HTERT RPE-1 (cell line): ENCODE results near the gene TP53TG5.

Source experiments
- in situ Hi-C: fragments of 300-500 bp; cut with MboI; formaldehyde crosslinking; loops from 4 replicates; pipeline ENCODE4 v1.14.3; 2020; ENCODE audit warnings: low sequenced_read_pairs

Gene TP53TG5

GRCh38 chr20:45378191-45378590 is at the start of gene TP53TG5:
TP53TG5 (minus strand) TSS chr20:45378325; CDS start chr20:45378236, 89 bp downstream.
- in situ Hi-C loops = no loop called here

- in situ Hi-C loops = no loop called here
Observed at GRCh38 chr20:45427236-45428149, 49.4 kb upstream of the TP53TG5 start.

GRCh38 chr20:45426320-45427016 is 48.3 kb upstream of the TP53TG5 start:
- in situ Hi-C loops = no loop called here

GRCh38 chr20:45425561-45425960 is 47.4 kb upstream of the TP53TG5 start:
- in situ Hi-C loops = no loop called here

GRCh38 chr20:45423700-45424099 is 45.6 kb upstream of the TP53TG5 start:
- in situ Hi-C loops = no loop called here

- in situ Hi-C loops = no loop called here
Observed at GRCh38 chr20:45420125-45420524, 42.0 kb upstream of the TP53TG5 start.

- in situ Hi-C loops = no loop called here
Observed at GRCh38 chr20:45419188-45420091, 41.3 kb upstream of the TP53TG5 start.

GRCh38 chr20:45416917-45417316 is 38.8 kb upstream of the TP53TG5 start:
- in situ Hi-C loops = no loop called here

GRCh38 chr20:45415822-45416637 is 37.9 kb upstream of the TP53TG5 start, which contains the start of gene PIGT:
PIGT (plus strand) TSS chr20:45416141; CDS start chr20:45416157, 16 bp downstream.
- in situ Hi-C loops = no loop called here

- in situ Hi-C loops = no loop called here
Observed at GRCh38 chr20:45413479-45413878, 35.4 kb upstream of the TP53TG5 start.

- in situ Hi-C loops = no loop called here
Observed at GRCh38 chr20:45412653-45413052, 34.5 kb upstream of the TP53TG5 start.

- in situ Hi-C loops = no loop called here
Observed at GRCh38 chr20:45410887-45411286, 32.8 kb upstream of the TP53TG5 start.

GRCh38 chr20:45409521-45410272 is 31.6 kb upstream of the TP53TG5 start:
- in situ Hi-C loops = no loop called here

- in situ Hi-C loops = no loop called here
Observed at GRCh38 chr20:45408646-45409213, 30.6 kb upstream of the TP53TG5 start.

- in situ Hi-C loops = no loop called here
Observed at GRCh38 chr20:45407783-45408645, 29.9 kb upstream of the TP53TG5 start, which contains the start of gene DBNDD2. DBNDD2 (plus strand) TSS chr20:45408289; CDS start chr20:45408468, 179 bp downstream.

- in situ Hi-C loops = no loop called here
Observed at GRCh38 chr20:45407067-45407745, 29.1 kb upstream of the TP53TG5 start.
